Erythroblast (primary cell): Measurements from ENCODE around the gene KCNC2.

Experiments used
- GATA1 ChIP-seq: IDR thresholded peaks from 2 replicates; pipeline ENCODE4 v1.6.1; 2011; ENCODE audit warnings: low read depth, mild to moderate bottlenecking, control low read depth, low read length, moderate library complexity
- POLR2A ChIP-seq: IDR thresholded peaks from 2 replicates; pipeline ENCODE4 v1.6.1; 2011; ENCODE audit warnings: mild to moderate bottlenecking, low read length

GRCh38 chr12:75162845-75163244, 46.8 kb downstream of the KCNC2 start:
- TF ChIP-seq POLR2A = no peak
- no peak for TF ChIP-seq GATA1
